GM18498 (cell line): ENCODE results near the gene IGFN1.
"Not testable (repeated sequence)": the region's sequence is repeated elsewhere in the genome, so short reads cannot be mapped to it uniquely, and the experiment has no call there.

ENCODE experiments used
- ATAC-seq: cut with Tn5 transposase; IDR thresholded peaks from one replicate; pipeline ENCODE4 v1.9.1; 2021; ENCODE audit warnings: mild to moderate bottlenecking, moderate library complexity; ENCODE audit not compliant: unreplicated experiment

The IGFN1 gene

GRCh38 chr1:201239646-201240045 is 49.0 kb downstream of the IGFN1 start:
- ATAC-seq = not testable (repeated sequence)

- no peak for ATAC-seq
Observed at GRCh38 chr1:201240171-201240570, 49.5 kb downstream of the IGFN1 start.

DNA sequence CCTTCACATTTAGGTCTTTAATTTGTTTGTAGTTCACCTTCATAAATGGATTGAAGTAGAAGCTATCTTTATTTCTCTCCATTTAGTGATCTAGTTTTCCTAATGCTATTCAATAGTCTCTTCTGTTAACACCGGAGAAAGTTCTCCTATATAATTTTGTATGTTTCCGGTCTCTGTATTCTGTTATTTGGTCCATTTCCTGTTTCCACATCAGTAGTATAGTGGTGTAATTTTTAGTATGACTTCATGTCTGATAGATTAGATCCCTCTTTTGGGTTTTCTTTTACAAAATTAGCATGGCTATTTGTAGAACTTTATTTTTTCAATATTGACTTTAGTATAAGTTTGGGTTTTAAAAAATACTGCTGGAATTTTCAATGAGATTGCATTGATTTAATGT is 51.1 kb downstream of the IGFN1 start:
- ATAC-seq = no peak

DNA sequence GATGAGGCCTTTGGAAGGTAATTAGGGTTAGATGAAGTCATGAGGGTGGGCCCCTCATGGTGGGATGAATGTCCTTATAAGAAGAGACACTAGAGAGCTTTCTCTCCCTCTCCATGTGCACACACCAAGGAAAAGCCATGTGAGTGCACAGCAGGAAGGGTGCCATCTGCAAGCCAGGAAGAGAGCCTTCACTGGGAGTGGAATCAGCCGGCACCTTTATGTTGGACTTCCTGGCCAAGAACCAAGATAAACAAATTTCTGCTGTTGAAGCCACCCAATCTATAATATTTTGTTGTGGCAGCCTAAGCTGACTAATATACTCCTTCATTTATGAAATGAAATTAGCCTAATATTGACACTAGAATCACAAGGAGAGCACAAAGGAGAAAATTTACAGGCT is 54.5 kb downstream of the IGFN1 start:
- no peak for ATAC-seq

DNA sequence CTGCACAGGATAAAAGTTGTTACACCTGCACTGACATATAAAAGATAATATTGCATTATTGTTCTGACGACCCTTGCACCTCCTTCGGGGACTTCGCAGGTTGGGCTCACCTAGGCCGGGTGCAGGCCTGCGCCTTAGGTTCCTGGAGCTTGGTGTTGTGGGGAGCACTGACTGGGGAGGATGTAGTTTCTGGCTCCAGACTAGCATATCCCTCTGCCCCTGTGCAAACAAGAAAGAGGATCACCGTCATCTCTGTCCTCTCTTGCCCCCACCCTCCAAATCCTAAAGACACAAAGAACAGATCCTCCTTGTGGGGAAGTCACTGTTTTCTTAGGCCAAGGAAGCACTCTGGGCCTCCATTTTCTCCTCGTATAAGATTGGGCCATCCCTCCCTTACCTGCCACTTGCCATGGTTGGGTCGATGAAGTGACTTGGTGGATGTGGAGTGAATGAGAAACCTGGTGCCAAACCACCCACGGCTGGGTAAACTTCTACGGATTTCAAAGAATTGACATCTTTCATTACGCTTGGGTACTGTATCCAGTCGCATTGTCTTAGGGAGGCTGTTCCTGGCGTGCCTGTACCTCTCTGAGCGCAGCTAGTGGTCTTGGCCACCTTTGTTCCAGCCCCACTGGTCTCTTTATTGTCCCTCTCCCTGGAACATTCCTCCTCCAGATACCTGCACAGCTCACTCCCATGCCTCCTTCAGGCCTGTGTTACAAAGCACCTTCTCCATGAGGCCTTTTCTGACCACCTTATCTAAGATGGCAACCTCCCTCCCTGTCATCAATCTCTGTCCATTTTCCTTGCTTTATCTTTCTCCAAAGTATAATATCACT is 58.3 kb downstream of the IGFN1 start:
- ATAC-seq = no peak

- no peak for ATAC-seq
Observed at GRCh38 chr1:201250326-201251011, 59.8 kb downstream of the IGFN1 start.

GRCh38 chr1:201251411-201251810 is 60.8 kb downstream of the IGFN1 start:
- ATAC-seq = no peak

GRCh38 chr1:201251851-201252430 is 61.3 kb downstream of the IGFN1 start:
- no peak for ATAC-seq

- no peak for ATAC-seq
Observed at GRCh38 chr1:201252944-201253371, 62.3 kb downstream of the IGFN1 start.

GRCh38 chr1:201253411-201253810 is 62.8 kb downstream of the IGFN1 start:
- no peak for ATAC-seq

GRCh38 chr1:201253906-201254624 is 63.4 kb downstream of the IGFN1 start:
- no peak for ATAC-seq

- no peak for ATAC-seq
Observed at GRCh38 chr1:201254625-201255478, 64.2 kb downstream of the IGFN1 start.

GRCh38 chr1:201255479-201256362 is 65.1 kb downstream of the IGFN1 start:
- no peak for ATAC-seq

DNA sequence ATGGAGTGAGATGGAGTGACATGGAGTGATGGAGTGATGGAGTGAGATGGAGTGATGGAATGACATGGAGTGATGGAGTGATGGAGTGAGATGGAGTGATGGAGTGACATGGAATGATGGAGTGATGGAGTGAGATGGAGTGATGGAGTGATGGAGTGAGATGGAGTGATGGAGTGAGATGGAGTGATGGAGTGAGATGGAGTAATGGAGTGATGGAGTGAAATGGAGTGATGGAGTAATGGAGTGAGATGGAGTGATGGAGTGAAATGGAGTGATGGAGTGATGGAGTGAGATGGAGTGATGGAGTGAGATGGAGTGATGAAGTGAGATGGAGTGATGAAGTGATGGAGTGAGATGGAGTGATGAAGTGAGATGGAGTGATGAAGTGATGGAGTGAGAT is 67.5 kb downstream of the IGFN1 start:
- not testable (repeated sequence) for ATAC-seq

DNA sequence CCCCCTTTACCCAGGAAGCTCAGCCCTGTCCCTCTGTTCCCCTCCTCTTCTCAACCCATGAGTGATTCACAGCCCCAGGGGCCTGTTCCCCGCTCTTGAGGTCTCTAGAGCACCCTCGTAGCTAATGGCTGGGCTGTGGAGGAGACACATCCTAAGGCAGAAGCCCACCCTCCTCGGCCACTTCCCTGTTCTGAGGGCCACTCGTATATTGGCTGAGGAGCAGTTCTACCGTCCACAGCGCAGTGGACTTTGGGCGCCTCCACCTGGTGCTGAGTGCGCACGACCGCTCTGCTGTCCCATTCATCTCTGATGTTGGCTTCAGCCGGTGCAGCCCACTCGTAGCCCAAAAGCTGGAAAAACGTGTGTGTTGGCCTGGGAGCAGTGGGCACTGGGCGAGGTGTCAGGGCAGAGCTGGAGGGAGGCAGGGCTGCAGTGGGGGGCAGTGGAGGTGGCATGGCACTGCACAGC is 68.2 kb downstream of the IGFN1 start:
- no peak for ATAC-seq

DNA sequence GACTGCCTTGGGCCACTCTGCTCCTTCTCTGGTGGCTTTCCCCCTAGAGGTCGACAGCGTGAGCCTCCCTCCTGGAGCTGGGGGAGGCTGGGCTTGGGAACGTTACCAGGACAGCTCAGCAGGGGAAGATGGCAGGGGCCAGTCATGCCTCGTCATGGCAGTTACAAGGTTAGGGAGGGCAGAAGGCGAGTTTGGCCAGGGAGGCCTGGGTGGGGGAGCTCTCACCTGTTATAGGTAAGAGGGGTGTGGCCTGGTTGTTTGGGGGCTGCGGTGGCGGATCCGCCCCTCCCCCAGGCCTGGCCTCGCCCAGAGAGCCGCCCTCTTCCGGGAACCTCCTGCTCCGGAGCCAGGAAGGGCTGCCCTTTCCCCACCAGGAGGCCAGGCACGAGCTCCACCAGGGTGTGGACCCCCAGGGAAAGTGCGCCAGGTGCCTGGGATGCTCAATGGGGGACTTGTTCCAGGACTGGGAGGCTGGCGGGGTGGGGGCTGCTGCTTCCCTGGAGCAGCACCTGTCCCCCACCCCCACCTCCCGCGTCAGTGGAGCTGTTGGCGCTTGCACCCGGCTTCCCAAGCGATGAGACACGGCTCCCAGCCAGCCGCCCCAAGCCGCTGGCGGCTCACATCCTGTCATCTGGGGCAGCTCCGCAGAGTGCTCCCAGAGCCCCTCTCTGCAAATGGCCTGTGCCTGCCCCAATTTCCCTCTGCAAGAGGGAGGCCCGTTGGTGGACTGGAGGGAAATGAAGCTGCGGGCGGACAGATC is 69.0 kb downstream of the IGFN1 start:
- no peak for ATAC-seq

DNA sequence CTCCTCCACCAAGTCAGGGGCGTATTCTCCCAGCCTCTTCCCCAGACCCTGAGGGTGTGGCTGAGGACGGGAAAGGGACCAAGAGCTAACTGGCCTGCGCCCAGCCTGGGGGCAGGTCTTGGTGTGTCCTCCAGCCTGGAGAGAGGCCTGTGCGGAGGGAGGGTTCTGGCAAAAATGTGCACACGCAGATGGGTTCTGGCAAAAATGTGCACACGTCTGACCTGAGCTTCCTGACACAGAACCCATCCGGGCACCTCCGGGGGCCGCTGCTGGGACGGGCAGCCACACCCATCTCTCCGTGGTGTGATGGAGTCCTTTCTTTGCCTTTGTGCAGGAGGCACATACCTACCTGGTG is 69.6 kb downstream of the IGFN1 start:
- ATAC-seq = no peak

GRCh38 chr1:201260648-201261311 is 70.2 kb downstream of the IGFN1 start:
- no peak for ATAC-seq
